Smooth muscle cell (in vitro differentiated cells): ENCODE measurements around the gene MICALL2. TPM values are rescaled to one million over a fixed set of nuclear protein-coding genes. Genes with fewer than 3 reads are reported as not detected.

Experiments used
- DNase-seq: peaks from one replicate; lab custom pipeline; 2025; ENCODE audit not compliant: unreplicated experiment; lab: John Stamatoyannopoulos, UW
- H2AFZ ChIP-seq: fragments of 200-600 bp; sonication (generic); 2 replicates; pipeline ENCODE4 v1.6.0; 2016; ENCODE audit warnings: antibody characterized with exemption, low read depth, mild to moderate bottlenecking
- H3F3A ChIP-seq: fragments of 200-600 bp; sonication (generic); 2 replicates; pipeline ENCODE4 v1.6.0; 2017; ENCODE audit warnings: antibody characterized with exemption, low read depth
- H3K27ac ChIP-seq: fragments of 200-600 bp; sonication (generic); 2 replicates; pipeline ENCODE4 v1.5.1; 2016; ENCODE audit warnings: low read depth, mild to moderate bottlenecking
- H3K27me3 ChIP-seq: fragments of 200-600 bp; sonication (generic); 2 replicates; pipeline ENCODE4 v1.6.1; 2016; ENCODE audit warnings: low read depth, mild to moderate bottlenecking
- H3K36me3 ChIP-seq: fragments of 200-600 bp; sonication (generic); 2 replicates; pipeline ENCODE4 v1.5.1; 2016; ENCODE audit warnings: low read depth
- H3K4me1 ChIP-seq: fragments of 200-600 bp; sonication (generic); 2 replicates; pipeline ENCODE4 v1.5.1; 2016; ENCODE audit warnings: low read depth
- H3K4me2 ChIP-seq: fragments of 200-600 bp; sonication (generic); 2 replicates; pipeline ENCODE4 v1.6.0; 2016; ENCODE audit warnings: mild to moderate bottlenecking
- H3K4me3 ChIP-seq: fragments of 200-600 bp; sonication (generic); 2 replicates; pipeline ENCODE4 v1.5.1; 2016; ENCODE audit warnings: mild to moderate bottlenecking
- H3K79me2 ChIP-seq: fragments of 200-600 bp; sonication (generic); 2 replicates; pipeline ENCODE4 v1.6.0; 2016; ENCODE audit warnings: low read depth, mild to moderate bottlenecking
- H3K9ac ChIP-seq: fragments of 200-600 bp; sonication (generic); 2 replicates; pipeline ENCODE4 v1.6.0; 2016; ENCODE audit warnings: low read depth
- H3K9me3 ChIP-seq: fragments of 200-600 bp; sonication (generic); replicated peaks from 2 replicates; pipeline ENCODE4 v1.5.1; 2016; ENCODE audit warnings: low read depth
- H4K20me1 ChIP-seq: fragments of 200-600 bp; sonication (generic); 2 replicates; pipeline ENCODE4 v1.6.0; 2016; ENCODE audit warnings: low read depth
- WGBS: methylation state at CpG from one replicate; pipeline ENCODE4 v1.1.7; 2016; ENCODE audit warnings: low lambda C conversion rate; 5-methylcytosine and 5-hydroxymethylcytosine counted together
- polyA plus RNA-seq: library from polyadenylated mRNA; unstranded; fragments of >200 nt; fragmentation: Nextera tagmentation; extraction: Ambion mirVana; gene quantifications from 2 replicates; pipeline ENCODE4 v1.2.1, GENCODE V29; 2016
- total RNA-seq: library from RNA; depleted of rRNA; stranded (reverse); fragments of >200 nt; gene quantifications from 2 replicates; pipeline ENCODE4 v1.2.3, GENCODE V29; 2014
- TF ChIP-seq, protein P1 (sequence below): fragments of 200-600 bp; sonication (generic); IDR thresholded peaks from 2 replicates; pipeline ENCODE4 v1.5.1; 2017; ENCODE audit warnings: borderline replicate concordance, mild to moderate bottlenecking, antibody characterized with exemption; ENCODE audit not compliant: insufficient read depth, poor library complexity, severe bottlenecking

Gene MICALL2
- total and polyA plus RNA-seq, 2 experiments from 2014 or later = 4.2 to 18.9 TPM

DNA sequence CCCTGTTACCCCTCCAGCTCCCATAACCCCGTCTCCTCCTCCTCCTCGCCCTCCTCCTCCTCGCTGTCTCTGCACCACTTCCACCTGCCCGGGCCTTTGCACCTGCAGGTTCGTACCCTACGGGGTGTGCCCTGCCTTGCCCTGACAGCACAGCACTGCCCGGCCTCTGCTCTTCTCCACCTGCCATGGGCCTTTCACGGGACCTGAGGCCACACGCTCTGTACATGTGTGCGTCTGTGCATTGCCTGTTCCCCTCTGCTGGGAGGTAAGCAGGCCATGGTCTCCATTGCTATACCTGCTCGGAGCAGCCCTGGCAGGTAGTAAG is 40.0 kb downstream of the MICALL2 start:
- TF ChIP-seq, protein P1, sequence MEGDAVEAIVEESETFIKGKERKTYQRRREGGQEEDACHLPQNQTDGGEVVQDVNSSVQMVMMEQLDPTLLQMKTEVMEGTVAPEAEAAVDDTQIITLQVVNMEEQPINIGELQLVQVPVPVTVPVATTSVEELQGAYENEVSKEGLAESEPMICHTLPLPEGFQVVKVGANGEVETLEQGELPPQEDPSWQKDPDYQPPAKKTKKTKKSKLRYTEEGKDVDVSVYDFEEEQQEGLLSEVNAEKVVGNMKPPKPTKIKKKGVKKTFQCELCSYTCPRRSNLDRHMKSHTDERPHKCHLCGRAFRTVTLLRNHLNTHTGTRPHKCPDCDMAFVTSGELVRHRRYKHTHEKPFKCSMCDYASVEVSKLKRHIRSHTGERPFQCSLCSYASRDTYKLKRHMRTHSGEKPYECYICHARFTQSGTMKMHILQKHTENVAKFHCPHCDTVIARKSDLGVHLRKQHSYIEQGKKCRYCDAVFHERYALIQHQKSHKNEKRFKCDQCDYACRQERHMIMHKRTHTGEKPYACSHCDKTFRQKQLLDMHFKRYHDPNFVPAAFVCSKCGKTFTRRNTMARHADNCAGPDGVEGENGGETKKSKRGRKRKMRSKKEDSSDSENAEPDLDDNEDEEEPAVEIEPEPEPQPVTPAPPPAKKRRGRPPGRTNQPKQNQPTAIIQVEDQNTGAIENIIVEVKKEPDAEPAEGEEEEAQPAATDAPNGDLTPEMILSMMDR = no peak
- Histone ChIP-seq H3K4me2 (no peak overlapping the region), H3K27ac (no peak overlapping the region), H3K27me3 (no peaks in the 10 kb centered on the region), H3K9ac (no peak overlapping the region), H3K9me3 (no peaks in the 10 kb centered on the region), H3K4me1 (no peaks in the 10 kb centered on the region), H3K4me3 (no peak overlapping the region), H3K36me3 (no peaks in the 10 kb centered on the region), H3K79me2 (no peaks in the 10 kb centered on the region), H4K20me1 (no peaks in the 10 kb centered on the region), H2AFZ (no peak overlapping the region), H3F3A (no peaks in the 10 kb centered on the region)
- WGBS = 93% methylated on average over 11 of the region's 11 CpGs
- no peak for DNase-seq

DNA sequence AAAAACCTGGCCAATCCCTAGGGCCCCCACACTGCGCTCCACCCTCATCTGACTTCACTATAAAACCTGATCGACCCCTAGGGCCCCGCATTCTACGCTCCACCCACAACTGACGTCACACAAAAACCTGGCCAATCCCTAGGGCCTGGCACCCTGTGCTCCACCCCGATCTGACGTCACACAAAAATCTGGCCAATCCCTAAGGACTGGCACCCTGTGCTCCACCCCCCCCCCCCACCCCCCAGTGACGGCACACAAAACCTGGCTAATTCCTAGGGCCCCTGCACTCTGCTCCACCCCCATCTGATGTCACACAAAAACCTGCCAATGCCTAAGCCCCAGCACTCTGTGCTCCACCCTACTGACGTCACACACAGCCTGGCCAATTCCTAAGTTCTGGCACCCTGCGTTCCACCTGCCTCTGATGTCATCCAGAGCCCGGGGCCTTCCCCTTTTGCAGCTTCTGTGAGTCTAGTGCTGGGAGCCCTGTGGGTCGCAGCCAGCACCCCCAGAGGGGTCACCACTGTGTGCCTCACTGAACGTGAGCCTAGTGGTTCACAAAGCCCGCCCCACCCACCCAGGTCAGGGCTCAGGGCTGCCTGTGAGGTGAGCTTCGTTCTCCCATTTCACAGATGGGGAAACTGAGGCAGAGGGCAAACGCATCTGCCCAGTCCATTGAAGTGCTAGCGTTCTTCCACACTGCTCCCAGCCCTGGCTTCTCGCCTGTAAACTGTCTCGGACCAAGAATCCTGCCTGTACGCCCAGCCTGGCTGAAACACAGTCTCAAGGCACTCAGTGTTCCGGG is 40.6 kb downstream of the MICALL2 start:
- no peak for DNase-seq
- Histone ChIP-seq H4K20me1 (no peaks in the 10 kb centered on the region), H3F3A (no peaks in the 10 kb centered on the region), H3K9ac (no peak overlapping the region), H3K4me2 (no peak overlapping the region), H3K36me3 (no peaks in the 10 kb centered on the region), H3K79me2 (no peaks in the 10 kb centered on the region), H3K9me3 (no peaks in the 10 kb centered on the region), H3K27me3 (no peaks in the 10 kb centered on the region), H3K4me1 (no peaks in the 10 kb centered on the region), H3K27ac (no peak overlapping the region), H3K4me3 (no peak overlapping the region), H2AFZ (no peak overlapping the region)
- TF ChIP-seq, protein P1 = no peak
- WGBS = 80% methylated on average over 20 of the region's 21 CpGs

GRCh38 chr7:1415389-1415990 is 43.8 kb downstream of the MICALL2 start:
- Histone ChIP-seq H3K4me2 (no peak overlapping the region), H3F3A (no peaks in the 10 kb centered on the region), H3K4me1 (no peaks in the 10 kb centered on the region), H3K36me3 (no peaks in the 10 kb centered on the region), H3K4me3 (no peak overlapping the region), H3K9ac (no peak overlapping the region), H3K27ac (no peak overlapping the region), H3K9me3 (no peaks in the 10 kb centered on the region), H3K79me2 (no peaks in the 10 kb centered on the region), H3K27me3 (no peaks in the 10 kb centered on the region), H4K20me1 (no peaks in the 10 kb centered on the region), H2AFZ (no peak overlapping the region)
- TF ChIP-seq, protein P1 = no peak
- no CpG with 5 or more reads among the region's 2 CpGs for WGBS
- DNase-seq = no peak
